Upper lobe of right lung (tissue), 1 donor: Measurements from ENCODE around the gene NAP1L5. TPM values are rescaled to one million over a fixed set of nuclear protein-coding genes. Genes with fewer than 3 reads are reported as not detected.

Experiments
- ATAC-seq: fragments of 200-7000 bp; cut with Tn5 transposase; one replicate; pipeline ENCODE4 v1.9.1; 2020; ENCODE audit warnings: mild to moderate bottlenecking, moderate library complexity
- DNase-seq: peaks from one replicate; pipeline ENCODE4 v3.0.0-alpha.2; 2020
- H3K27ac ChIP-seq: fragments of 200-600 bp; one replicate; pipeline ENCODE4 v1.8.0; 2022
- H3K27me3 ChIP-seq: fragments of 200-600 bp; one replicate; pipeline ENCODE4 v1.8.0; 2022; ENCODE audit warnings: mild to moderate bottlenecking
- H3K36me3 ChIP-seq: fragments of 200-600 bp; one replicate; pipeline ENCODE4 v1.8.0; 2022
- H3K4me1 ChIP-seq: fragments of 200-600 bp; one replicate; pipeline ENCODE4 v1.8.0; 2022
- H3K4me3 ChIP-seq: fragments of 200-600 bp; one replicate; pipeline ENCODE4 v1.8.0; 2022; ENCODE audit warnings: mild to moderate bottlenecking
- H3K9me3 ChIP-seq: fragments of 200-600 bp; one replicate; pipeline ENCODE4 v1.8.0; 2022
- intact Hi-C: fragments of 100-400 bp; cut with DNase I; formaldehyde crosslinking; loops from one replicate; pipeline ENCODE4 v1.11.0; 2022
- total RNA-seq: library from RNA; stranded (reverse); fragmentation: NEBNext Ultra II Directional; extraction: Animal tissue kit (Norgen Biotek cat#: 25700); gene quantifications from one replicate; pipeline ENCODE4 v1.2.1, GENCODE V29; 2021
- TF ChIP-seq, protein P1 (sequence below): fragments of 200-600 bp; IDR thresholded peaks from one replicate; pipeline ENCODE4 v1.8.0; 2022; ENCODE audit warnings: antibody characterized with exemption
- donor health status: DM: no; HTN: yes; CAD: no; lungs with severe emphysema.

Gene NAP1L5
- total RNA-seq, 1 donor from 2014 or later = 3.2 TPM

DNA sequence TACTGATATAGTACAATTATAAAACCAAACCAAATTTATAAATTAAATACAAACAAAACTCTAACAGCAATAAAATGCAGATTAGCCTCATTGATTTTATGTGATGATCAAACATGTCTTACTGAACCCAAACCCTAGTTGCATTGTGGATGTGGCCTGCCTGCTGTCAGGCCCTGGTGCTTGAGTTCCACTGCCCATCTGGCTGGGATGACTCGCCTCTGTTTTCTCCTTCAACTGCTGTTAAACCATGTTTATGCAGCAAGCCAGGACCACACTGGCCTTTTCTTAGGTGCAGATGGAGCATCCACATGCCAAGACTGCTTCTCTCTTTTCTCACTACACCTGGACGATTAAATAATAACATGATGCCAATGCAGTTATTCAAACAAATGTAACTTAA, 22.6 kb downstream of the NAP1L5 start:
- TF ChIP-seq, protein P1, sequence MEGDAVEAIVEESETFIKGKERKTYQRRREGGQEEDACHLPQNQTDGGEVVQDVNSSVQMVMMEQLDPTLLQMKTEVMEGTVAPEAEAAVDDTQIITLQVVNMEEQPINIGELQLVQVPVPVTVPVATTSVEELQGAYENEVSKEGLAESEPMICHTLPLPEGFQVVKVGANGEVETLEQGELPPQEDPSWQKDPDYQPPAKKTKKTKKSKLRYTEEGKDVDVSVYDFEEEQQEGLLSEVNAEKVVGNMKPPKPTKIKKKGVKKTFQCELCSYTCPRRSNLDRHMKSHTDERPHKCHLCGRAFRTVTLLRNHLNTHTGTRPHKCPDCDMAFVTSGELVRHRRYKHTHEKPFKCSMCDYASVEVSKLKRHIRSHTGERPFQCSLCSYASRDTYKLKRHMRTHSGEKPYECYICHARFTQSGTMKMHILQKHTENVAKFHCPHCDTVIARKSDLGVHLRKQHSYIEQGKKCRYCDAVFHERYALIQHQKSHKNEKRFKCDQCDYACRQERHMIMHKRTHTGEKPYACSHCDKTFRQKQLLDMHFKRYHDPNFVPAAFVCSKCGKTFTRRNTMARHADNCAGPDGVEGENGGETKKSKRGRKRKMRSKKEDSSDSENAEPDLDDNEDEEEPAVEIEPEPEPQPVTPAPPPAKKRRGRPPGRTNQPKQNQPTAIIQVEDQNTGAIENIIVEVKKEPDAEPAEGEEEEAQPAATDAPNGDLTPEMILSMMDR = no peak
- DNase-seq = no peak
- H3K4me1 ChIP-seq = no peaks in the 10 kb centered on the region
- no peaks in the 10 kb centered on the region for H3K9me3 ChIP-seq
- H3K27me3 ChIP-seq = no peaks in the 10 kb centered on the region
- ATAC-seq = no peak
- H3K36me3 ChIP-seq = peaks cover 56% of the 10 kb centered on the region
- H3K27ac ChIP-seq = no peak overlapping the region
- no peak overlapping the region for H3K4me3 ChIP-seq
- intact Hi-C loops = no loop called here

DNA sequence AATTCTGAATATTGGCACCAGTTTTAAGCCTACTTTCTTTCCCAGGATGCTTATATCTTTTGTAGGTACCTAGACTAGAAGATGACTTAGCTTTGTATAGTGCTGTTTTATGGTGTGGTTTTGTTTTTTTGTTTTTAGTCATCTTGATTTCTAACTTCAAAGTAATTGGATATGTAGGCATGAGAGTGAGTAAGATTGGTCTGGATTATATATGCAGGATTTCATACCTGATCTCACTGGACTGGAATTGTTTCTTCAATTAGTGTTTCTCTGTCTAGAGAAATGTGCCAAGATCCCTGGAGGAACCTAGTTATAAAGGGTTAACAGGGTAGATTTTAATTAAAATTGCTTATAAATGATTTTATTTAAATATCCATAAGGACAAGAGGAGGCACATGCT, 23.1 kb downstream of the NAP1L5 start:
- ATAC-seq (no peak), DNase-seq (no peak)
- intact Hi-C loops = no loop called here
- no peak overlapping the region for H3K27ac ChIP-seq
- no peaks in the 10 kb centered on the region for H3K9me3 ChIP-seq
- peaks cover 56% of the 10 kb centered on the region for H3K36me3 ChIP-seq
- TF ChIP-seq, protein P1 = no peak
- H3K4me1 ChIP-seq = no peaks in the 10 kb centered on the region
- no peaks in the 10 kb centered on the region for H3K27me3 ChIP-seq
- H3K4me3 ChIP-seq = no peak overlapping the region

DNA sequence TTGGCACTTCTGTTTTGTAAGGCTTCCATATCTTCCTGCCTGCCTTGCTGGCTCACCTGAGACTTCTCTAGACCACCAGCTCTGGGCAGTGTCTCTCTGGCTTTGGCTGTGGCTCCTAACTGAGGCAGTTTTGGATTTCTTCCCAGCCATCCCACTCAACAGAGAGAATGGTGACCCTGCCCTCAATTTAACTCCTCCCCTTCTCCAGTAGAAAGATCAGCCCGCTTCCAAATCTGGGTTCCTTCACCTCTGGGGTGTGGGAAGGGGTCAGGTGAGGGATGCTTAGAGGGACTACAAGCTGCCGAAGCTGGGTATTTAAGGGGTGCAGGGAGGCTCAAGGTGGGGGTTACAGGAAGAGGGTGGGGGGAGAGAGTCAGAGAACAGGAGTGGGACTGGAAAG, 23.7 kb downstream of the NAP1L5 start:
- Histone ChIP-seq H3K4me1 (no peaks in the 10 kb centered on the region), H3K27me3 (no peaks in the 10 kb centered on the region), H3K27ac (no peak overlapping the region), H3K36me3 (peaks cover 56% of the 10 kb centered on the region), H3K4me3 (no peak overlapping the region), H3K9me3 (no peaks in the 10 kb centered on the region)
- ATAC-seq (no peak), DNase-seq (no peak)
- intact Hi-C loops = no loop called here
- TF ChIP-seq, protein P1 = no peak

DNA sequence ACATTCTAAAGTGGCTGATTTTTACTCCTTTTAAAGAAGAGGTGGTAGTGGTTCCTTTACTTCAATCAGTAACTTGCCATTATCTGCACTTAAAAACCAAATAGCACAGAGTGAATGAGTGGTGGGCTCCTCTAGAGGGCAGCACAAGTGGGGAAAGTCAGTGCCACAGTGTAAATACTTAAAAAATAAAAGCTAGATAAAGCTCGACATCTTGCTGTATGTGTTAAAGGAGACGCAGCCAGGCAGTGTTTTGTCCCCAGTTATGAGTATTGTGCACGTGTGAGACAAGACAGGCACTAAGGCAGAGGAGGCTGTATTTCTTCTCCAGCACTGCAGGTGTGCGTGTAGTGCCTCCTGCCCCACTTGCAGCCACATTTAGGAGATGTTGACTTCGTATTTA, 24.6 kb downstream of the NAP1L5 start:
- H3K9me3 ChIP-seq = no peaks in the 10 kb centered on the region
- no peaks in the 10 kb centered on the region for H3K27me3 ChIP-seq
- H3K4me1 ChIP-seq = no peaks in the 10 kb centered on the region
- no peak overlapping the region for H3K27ac ChIP-seq
- TF ChIP-seq, protein P1 = peak; percentile 48
- intact Hi-C loops = no loop called here
- peaks cover 48% of the 10 kb centered on the region for H3K36me3 ChIP-seq
- ATAC-seq (peak; percentile 71), DNase-seq (no peak)
- H3K4me3 ChIP-seq = no peak overlapping the region

DNA sequence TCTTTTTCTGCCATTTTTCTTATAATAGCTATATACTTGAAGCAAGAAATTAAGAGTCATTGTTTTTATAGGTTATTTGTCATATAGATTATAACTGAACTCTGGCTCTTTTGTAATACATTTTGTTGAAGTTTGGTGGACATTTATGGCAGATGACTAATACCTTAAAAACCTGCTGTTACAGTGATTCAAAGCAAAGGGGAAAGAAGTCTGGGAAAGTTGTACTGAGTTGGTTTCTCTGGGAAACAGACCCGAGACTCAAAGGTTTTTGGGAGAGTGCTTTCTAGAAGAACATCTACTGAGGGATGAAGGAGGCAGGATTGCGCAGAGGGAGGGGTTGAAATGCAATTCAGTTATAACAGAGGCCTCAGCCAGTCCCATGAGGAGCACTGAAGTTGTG, 35.9 kb downstream of the NAP1L5 start:
- peaks cover 17% of the 10 kb centered on the region for H3K36me3 ChIP-seq
- H3K4me1 ChIP-seq = no peaks in the 10 kb centered on the region
- intact Hi-C loops = loop anchor here (10.0 kb wide), 1 partner anchor 127 kb away; no protein-coding TSS in a partner anchor
- no peak for ATAC-seq
- H3K27ac ChIP-seq = no peak overlapping the region
- no peaks in the 10 kb centered on the region for H3K27me3 ChIP-seq
- H3K9me3 ChIP-seq = no peaks in the 10 kb centered on the region
- TF ChIP-seq, protein P1 = no peak
- no peak overlapping the region for H3K4me3 ChIP-seq
- DNase-seq = no peak
